Aorta (tissue), 5 donors: ENCODE results near the gene ACSM2B. TPM values are rescaled to one million over a fixed set of nuclear protein-coding genes. Genes with fewer than 3 reads are reported as not detected.
"Not testable (repeated sequence)": the region's sequence is repeated elsewhere in the genome, so short reads cannot be mapped to it uniquely, and the experiment has no call there.

Experiments
- ATAC-seq: fragments of 200-7000 bp; cut with Tn5 transposase; one replicate; pipeline ENCODE4 v1.9.1; 2022; ENCODE audit warnings: moderate library complexity; ENCODE audit not compliant: low FRiP score
- DNase-seq, 2 donors: peaks; one replicate each; pipeline ENCODE4 v3.0.0-alpha.2; 2020
- H3K27ac ChIP-seq, 2 donors: one replicate each; pipeline ENCODE4 v1.5.1; 2013; ENCODE audit warnings: low read length in 2 of 2, mild to moderate bottlenecking in 2 of 2, moderate library complexity in 2 of 2, control low read depth in 1 of 2, inconsistent platforms in 1 of 2, low read depth in 1 of 2
- H3K27me3 ChIP-seq, 2 donors: one replicate each; pipeline ENCODE4 v1.6.1; 2013; ENCODE audit warnings: control low read depth in 1 of 2, low read length in 1 of 2, mild to moderate bottlenecking in 1 of 2, moderate library complexity in 1 of 2; ENCODE audit not compliant: insufficient read depth in 2 of 2, control insufficient read depth in 1 of 2
- H3K36me3 ChIP-seq, 2 donors: one replicate each; pipeline ENCODE4 v1.6.1; 2013; ENCODE audit warnings: control low read depth in 1 of 2, low read length in 1 of 2, mild to moderate bottlenecking in 1 of 2; ENCODE audit not compliant: insufficient read depth in 2 of 2, control insufficient read depth in 1 of 2
- H3K4me1 ChIP-seq, 2 donors: one replicate each; pipeline ENCODE4 v1.6.1; 2013; ENCODE audit warnings: low read length in 2 of 2, control low read depth in 1 of 2, mild to moderate bottlenecking in 1 of 2, moderate library complexity in 1 of 2; ENCODE audit not compliant: insufficient read depth in 2 of 2, control insufficient read depth in 1 of 2
- H3K4me3 ChIP-seq, 2 donors: one replicate each; pipeline ENCODE4 v1.5.1; 2013; ENCODE audit warnings: low read length in 2 of 2, control low read depth in 1 of 2, mild to moderate bottlenecking in 1 of 2
- H3K9me3 ChIP-seq: one replicate; pipeline ENCODE4 v1.6.1; 2013; ENCODE audit warnings: mild to moderate bottlenecking, low read length; ENCODE audit not compliant: control insufficient read depth
- WGBS, 2 donors: extraction: QIAGEN DNeasy Blood & Tissue Kit; methylation state at CpG; one replicate each; pipeline ENCODE4 v1.1.7; 2013; 5-methylcytosine and 5-hydroxymethylcytosine counted together
- intact Hi-C, 2 donors: fragments of 100-400 bp; cut with DNase I; formaldehyde crosslinking; loops; one replicate each; pipeline versions ENCODE4 v1.14.2 to v1.15.0; 2022
- polyA plus RNA-seq, 2 donors: library from polyadenylated mRNA; stranded (reverse); fragments of 200-250 nt; gene quantifications; one replicate each; pipeline ENCODE4 v1.2.3, GENCODE V29; 2013
- total RNA-seq, 2 donors: library from RNA; stranded (reverse); fragmentation: NEBNext Ultra II Directional; extraction: Animal tissue kit (Norgen Biotek cat#: 25700); gene quantifications; one replicate each; pipeline ENCODE4 v1.2.1, GENCODE V29; 2021
- donor health status: healthy with polysubstance abuse.
- donor health status: Bipolar disorder and iron deficiency.
- donor health status: DM: no; HTN: no; CAD: no.
- donor health status: DM: no; HTN: no; CAD: no.
- donor health status: DM: yes; HTN: yes; CAD: no.

Gene ACSM2B
- total and polyA plus RNA-seq, 4 donors = not detected

DNA sequence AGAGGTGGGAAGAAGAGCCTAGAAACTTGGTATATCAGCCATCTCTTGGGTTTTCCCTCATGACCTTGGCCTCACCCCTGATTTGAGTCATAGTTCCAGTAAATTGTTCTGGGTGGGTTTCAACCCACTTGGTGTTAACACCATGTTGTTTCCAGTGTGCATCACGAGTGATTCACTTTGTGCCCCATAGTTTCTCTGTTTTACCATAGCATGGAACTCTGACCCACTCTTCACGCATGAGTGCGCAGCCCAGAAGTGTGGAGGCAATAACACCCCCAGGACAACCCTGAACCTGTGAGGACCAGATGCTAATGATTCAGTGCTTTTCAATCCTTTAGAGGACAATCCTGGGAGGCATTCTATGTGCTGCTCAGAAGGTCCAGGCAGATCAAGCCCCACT lies 21.5 kb downstream of the ACSM2B start:
- H3K4me3 ChIP-seq, H3K27ac ChIP-seq, ATAC-seq, intact Hi-C loops, H3K4me1 ChIP-seq, H3K36me3 ChIP-seq, H3K9me3 ChIP-seq, H3K27me3 ChIP-seq, DNase-seq: not testable (repeated sequence)
- WGBS, 2 donors = 76 to 79% methylated on average over 3 of the region's 3 CpGs

GRCh38 chr16:20553493-20553892 lies 22.7 kb downstream of the ACSM2B start:
- DNase-seq, H3K27ac ChIP-seq, intact Hi-C loops, H3K9me3 ChIP-seq, H3K27me3 ChIP-seq, H3K36me3 ChIP-seq, H3K4me1 ChIP-seq, ATAC-seq, H3K4me3 ChIP-seq: not testable (repeated sequence)
- WGBS, 2 donors = 26 to 35% methylated on average over 3 of the region's 3 CpGs

GRCh38 chr16:20546951-20547350 lies 29.2 kb downstream of the ACSM2B start:
- H3K4me3 ChIP-seq, H3K27me3 ChIP-seq, H3K4me1 ChIP-seq, H3K27ac ChIP-seq, H3K36me3 ChIP-seq, ATAC-seq, intact Hi-C loops, H3K9me3 ChIP-seq, DNase-seq: not testable (repeated sequence)
- 65 to 77% methylated on average over 1 of the region's 1 CpG for WGBS, 2 donors

GRCh38 chr16:20546278-20546853 lies 29.8 kb downstream of the ACSM2B start:
- H3K27me3 ChIP-seq, ATAC-seq, H3K9me3 ChIP-seq, intact Hi-C loops, H3K36me3 ChIP-seq, H3K4me1 ChIP-seq, H3K4me3 ChIP-seq, DNase-seq, H3K27ac ChIP-seq: not testable (repeated sequence)
- WGBS, 2 donors = 71 to 72% methylated on average over 5 of the region's 5 CpGs

DNA sequence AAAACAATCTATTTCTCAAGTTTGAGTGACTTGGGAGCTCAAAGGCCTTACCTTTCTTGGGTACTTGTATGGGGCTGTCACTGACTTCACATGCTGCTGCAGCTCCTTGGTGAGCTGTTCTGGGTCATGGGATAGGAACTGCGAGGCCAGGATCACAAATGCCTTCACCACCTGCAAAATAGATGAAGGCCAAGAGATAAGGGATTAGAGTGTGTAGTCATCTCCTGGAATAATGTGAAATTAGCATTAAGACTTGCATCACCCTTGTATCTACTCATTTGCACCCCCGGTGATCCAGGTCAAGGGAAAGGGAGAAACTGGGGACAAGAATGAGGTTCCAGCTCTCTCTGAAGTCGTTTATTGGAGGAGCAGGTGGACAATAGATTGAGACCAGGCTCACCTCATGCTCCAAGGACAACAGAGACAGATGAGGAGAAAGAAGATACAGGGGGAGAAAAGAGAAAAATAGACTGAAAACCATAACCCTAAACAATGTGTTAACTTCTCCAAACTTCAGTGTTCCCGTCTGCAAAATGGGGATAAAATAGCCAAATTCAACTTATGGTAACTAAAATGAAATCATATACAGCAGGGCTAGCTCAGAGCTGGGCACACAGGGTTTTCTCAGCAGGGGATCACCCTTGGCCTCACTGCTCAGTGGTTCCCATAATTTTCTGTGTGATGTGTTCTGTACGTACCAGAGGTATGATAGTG lies 35.4 kb downstream of the ACSM2B start:
- ATAC-seq, intact Hi-C loops, H3K27ac ChIP-seq, H3K27me3 ChIP-seq, H3K4me1 ChIP-seq, H3K9me3 ChIP-seq, H3K36me3 ChIP-seq, DNase-seq, H3K4me3 ChIP-seq: not testable (repeated sequence)
- WGBS, 2 donors = 60 to 72% methylated on average over 5 of the region's 5 CpGs

DNA sequence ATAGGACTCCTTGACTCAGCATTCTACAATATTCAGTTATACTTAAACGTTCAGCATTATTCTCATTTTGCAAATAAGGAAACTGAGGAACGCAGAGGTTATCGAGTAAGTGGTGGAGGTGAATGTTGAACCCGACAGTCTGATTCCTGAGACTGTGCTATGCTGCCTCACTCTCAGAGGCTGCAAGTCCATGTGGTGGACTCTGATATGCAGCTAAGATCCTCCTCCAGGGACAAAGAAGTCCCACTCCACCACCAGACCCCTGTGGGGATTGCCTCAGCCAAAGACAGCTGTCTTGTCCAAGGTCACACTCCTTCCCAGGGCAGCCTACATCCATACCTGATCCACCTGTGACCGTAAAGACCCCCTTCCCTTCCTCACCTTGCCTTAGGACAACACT lies 37.5 kb downstream of the ACSM2B start:
- 38 to 65% methylated on average over 5 of the region's 5 CpGs for WGBS, 2 donors
- no peak for DNase-seq
- intact Hi-C loops = no loop called here
- H3K27me3 ChIP-seq = no peaks in the 10 kb centered on the region
- no peaks in the 10 kb centered on the region for H3K36me3 ChIP-seq
- no peaks in the 10 kb centered on the region for H3K4me1 ChIP-seq
- no peak for ATAC-seq
- no peaks in the 10 kb centered on the region for H3K9me3 ChIP-seq
- no peak overlapping the region for H3K27ac ChIP-seq
- no peak overlapping the region for H3K4me3 ChIP-seq

DNA sequence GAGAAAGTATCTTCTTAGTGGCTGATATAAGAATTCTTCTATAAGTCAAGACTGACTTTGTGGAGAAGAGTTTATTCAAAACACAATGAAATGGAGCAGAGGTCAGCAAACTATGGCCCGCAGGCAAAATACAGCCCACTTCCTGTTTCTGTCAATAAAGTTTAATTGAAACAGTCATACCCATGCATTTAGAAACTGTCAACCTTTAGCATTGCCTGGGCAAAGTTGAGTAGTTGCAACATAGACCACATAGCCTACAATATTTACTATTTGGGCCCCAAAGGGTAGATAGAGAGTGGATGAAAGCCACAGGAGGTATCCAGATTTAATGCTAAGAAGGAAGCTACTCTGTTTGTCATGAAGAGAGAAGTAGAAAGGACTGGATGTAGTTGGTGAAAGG lies 38.0 kb downstream of the ACSM2B start:
- H3K9me3 ChIP-seq = no peaks in the 10 kb centered on the region
- no peak for DNase-seq
- H3K27ac ChIP-seq = no peak overlapping the region
- ATAC-seq = no peak
- WGBS, 2 donors = 0 to 30% methylated on average over 1 of the region's 1 CpG
- no peak overlapping the region for H3K4me3 ChIP-seq
- no peaks in the 10 kb centered on the region for H3K27me3 ChIP-seq
- intact Hi-C loops = no loop called here
- H3K36me3 ChIP-seq = no peaks in the 10 kb centered on the region
- no peaks in the 10 kb centered on the region for H3K4me1 ChIP-seq

- 67 to 72% methylated on average over 1 of the region's 1 CpG for WGBS, 2 donors
- H3K36me3 ChIP-seq, intact Hi-C loops, H3K4me3 ChIP-seq, H3K27ac ChIP-seq, DNase-seq, H3K4me1 ChIP-seq, ATAC-seq, H3K9me3 ChIP-seq, H3K27me3 ChIP-seq: not testable (repeated sequence)
Measured at GRCh38 chr16:20536669-20537068, 39.5 kb downstream of the ACSM2B start.

DNA sequence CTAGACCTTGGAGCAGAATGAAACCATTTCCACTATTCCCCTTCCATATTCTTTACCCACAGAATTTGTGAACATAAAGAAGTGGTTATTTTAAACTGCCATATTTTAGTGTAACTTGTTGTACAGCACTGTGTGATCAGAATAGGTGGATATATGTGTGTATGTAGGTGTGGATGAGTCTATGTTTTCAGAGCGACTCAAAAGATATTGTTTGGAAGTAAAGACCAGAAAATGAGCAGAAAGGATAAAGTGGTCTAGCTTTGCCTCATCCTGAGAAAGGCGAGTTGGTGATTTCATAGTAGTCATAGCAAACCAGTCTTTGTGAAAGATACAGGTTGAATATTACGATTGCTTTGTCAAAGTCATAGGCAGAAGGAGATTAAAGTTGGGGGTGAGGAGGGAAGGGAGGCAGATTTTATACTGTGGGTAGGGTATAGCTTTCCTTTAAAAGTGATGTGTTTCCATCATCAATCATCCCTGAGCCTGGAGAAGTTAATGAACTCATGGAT lies 43.8 kb downstream of the ACSM2B start:
- intact Hi-C loops, H3K4me1 ChIP-seq, H3K9me3 ChIP-seq, DNase-seq, H3K36me3 ChIP-seq, H3K4me3 ChIP-seq, ATAC-seq, H3K27ac ChIP-seq, H3K27me3 ChIP-seq: not testable (repeated sequence)
- whole genome bisulfite sequencing, 2 donors = no CpG with 5 or more reads among the region's 3 CpGs
